MG63 (cell line): ENCODE measurements around the gene ERC2. TPM values are rescaled to one million over a fixed set of nuclear protein-coding genes. Genes with fewer than 3 reads are reported as not detected.
A peak's percentile ranks its signal among the peaks of the same experiment; 100 is the strongest.

Experiments
- DNase-seq: peaks from one replicate; pipeline ENCODE4 v3.0.0-alpha.2; 2020
- H3K27me3 ChIP-seq: fragments of 250-450 bp; sonication (Bioruptor Pico); 2 replicates; pipeline ENCODE4 v1.5.1; 2020; ENCODE audit warnings: mild to moderate bottlenecking, moderate library complexity
- H3K36me3 ChIP-seq: fragments of 250-450 bp; sonication (Bioruptor Pico); 2 replicates; pipeline ENCODE4 v1.5.1; 2020; ENCODE audit warnings: mild to moderate bottlenecking, moderate library complexity
- H3K4me3 ChIP-seq: fragments of 250-450 bp; sonication (Bioruptor Pico); 2 replicates; pipeline ENCODE4 v1.5.1; 2020; ENCODE audit warnings: mild to moderate bottlenecking, moderate library complexity
- H3K9me3 ChIP-seq: fragments of 250-450 bp; sonication (Bioruptor Pico); 2 replicates; pipeline ENCODE4 v1.5.1; 2020; ENCODE audit warnings: mild to moderate bottlenecking, moderate library complexity
- total RNA-seq: library from RNA; depleted of rRNA; stranded (reverse); fragments of >200 nt; shearing (Covaris generic); gene quantifications from 2 replicates; pipeline ENCODE4 v1.2.3, GENCODE V29; 2014; ENCODE audit warnings: low replicate concordance

Gene ERC2
- total RNA-seq, 1 experiment from 2014 or later: not detected

DNA sequence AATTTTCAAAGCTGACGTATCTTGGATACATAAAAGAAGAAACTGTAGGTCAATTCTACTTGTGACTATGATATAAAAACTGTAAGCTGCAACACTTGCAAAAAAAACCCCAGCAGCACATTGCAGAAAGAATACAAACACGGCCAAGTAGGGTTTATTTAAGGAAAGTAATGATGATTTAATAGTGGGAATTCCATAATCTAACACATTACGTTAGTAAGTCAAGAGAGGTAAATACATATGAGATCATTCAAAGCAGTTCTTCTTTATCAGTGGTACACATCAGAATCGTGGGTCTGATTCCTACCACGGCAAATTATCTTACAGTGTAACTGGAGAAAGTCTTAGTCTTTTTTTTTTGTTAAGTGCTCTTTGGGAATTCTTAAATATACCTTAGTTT, 688.7 kb downstream of the ERC2 start:
- DNase-seq: no peak
- no peaks in the 10 kb centered on the region for H3K9me3 ChIP-seq
- H3K27me3 ChIP-seq: no peaks in the 10 kb centered on the region
- no peaks in the 10 kb centered on the region for H3K36me3 ChIP-seq
- H3K4me3 ChIP-seq: no peak overlapping the region

DNA sequence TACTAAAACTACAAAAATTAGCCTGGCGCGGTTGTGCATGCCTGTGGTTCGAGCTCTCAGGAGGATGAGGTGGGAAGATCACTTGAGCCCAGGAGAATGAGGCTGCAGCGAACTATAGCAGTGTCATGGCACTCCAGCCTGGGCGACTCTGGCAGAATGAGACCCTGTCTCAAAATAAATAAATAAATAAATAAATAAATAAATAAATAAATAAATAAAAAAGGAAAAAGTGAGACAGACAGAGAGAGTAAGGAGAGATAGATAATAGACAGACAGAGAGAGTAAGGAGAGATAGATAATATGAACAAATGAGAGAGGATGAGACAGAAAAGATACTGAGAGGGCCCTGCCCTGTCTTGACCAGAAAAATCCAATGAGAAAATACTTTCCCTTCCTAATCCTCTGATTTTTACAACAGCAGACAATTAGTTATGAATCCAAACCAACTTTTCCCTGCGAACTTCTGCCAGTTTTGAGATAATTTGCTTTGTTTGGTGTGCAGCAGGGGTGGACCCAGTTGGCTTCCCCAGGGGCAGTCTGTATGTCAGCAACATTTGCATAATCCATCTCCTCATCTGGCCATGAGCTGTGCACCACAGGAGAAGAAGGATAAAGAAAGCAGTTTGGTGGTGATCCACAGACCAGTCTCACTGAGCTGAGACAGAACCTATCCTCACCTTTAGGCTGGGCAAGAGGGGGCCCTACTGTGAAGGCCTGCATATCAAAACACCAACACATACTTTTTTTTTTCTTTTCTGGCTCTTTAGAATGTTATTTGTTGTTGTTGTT, 692.7 kb downstream of the ERC2 start:
- Histone ChIP-seq H3K4me3 (no peak overlapping the region), H3K36me3 (no peaks in the 10 kb centered on the region), H3K27me3 (no peaks in the 10 kb centered on the region), H3K9me3 (no peaks in the 10 kb centered on the region)
- DNase-seq: no peak

DNA sequence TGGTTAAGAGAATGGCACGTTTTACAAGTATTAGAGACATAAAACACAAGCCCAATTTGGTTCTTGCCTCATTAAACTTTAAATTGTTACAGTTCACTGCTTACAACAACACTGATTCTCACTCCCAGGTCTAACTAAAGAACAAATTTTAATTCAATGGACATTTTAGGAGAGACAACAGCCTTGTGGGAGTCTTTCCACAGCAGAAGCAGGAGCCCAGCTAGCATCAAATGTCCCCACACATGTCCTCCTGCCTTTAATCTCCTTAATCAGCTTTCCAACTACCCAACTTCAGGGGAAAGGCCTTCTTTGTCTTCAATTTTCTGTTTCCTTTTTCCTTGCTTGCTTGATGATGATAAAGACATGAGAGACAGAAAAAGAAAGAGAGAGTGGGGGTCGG, 693.4 kb downstream of the ERC2 start:
- Histone ChIP-seq H3K4me3 (no peak overlapping the region), H3K36me3 (no peaks in the 10 kb centered on the region), H3K9me3 (no peaks in the 10 kb centered on the region), H3K27me3 (no peaks in the 10 kb centered on the region)
- no peak for DNase-seq

DNA sequence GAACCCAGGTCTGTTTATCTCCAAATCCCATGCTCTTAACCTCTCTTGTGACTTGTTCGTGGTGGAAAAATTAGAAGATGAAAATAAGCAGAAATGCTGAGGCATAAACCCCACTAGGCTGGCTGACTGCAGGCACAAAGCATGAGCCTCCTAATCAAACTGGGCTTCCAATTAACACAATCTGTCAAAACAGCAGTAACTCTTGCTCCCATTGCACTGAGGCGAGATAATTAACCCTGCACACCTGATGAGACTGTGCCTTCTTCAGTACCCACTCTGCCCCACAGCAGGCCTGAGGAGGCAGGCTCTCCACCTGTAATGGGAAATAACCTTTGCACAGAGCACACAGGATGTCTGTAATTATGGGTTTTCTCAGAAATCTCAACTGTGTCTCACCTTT, 696.8 kb downstream of the ERC2 start:
- Histone ChIP-seq H3K9me3 (no peaks in the 10 kb centered on the region), H3K4me3 (no peak overlapping the region), H3K27me3 (no peaks in the 10 kb centered on the region), H3K36me3 (no peaks in the 10 kb centered on the region)
- DNase-seq: no peak

DNA sequence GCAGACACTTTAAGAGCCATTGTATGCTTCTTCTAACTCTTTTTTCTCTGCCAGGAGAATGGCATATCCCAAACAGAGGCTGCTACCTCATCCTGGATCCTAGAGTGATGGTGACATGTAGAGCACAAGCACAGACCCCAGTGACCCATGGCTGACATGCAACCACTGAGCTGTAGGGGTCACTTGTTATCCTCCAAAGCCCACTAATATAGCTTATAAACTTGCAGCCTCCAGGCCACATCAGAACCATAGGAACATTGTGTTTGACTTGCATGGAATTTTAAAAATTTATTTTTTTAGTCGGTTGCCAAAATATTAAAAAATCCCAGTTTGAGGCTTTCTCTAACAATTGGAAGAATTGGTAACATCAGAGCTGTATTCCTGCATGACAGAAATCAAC, 698.2 kb downstream of the ERC2 start:
- no peaks in the 10 kb centered on the region for H3K9me3 ChIP-seq
- no peak overlapping the region for H3K4me3 ChIP-seq
- H3K27me3 ChIP-seq: no peaks in the 10 kb centered on the region
- H3K36me3 ChIP-seq: no peaks in the 10 kb centered on the region
- no peak for DNase-seq

DNA sequence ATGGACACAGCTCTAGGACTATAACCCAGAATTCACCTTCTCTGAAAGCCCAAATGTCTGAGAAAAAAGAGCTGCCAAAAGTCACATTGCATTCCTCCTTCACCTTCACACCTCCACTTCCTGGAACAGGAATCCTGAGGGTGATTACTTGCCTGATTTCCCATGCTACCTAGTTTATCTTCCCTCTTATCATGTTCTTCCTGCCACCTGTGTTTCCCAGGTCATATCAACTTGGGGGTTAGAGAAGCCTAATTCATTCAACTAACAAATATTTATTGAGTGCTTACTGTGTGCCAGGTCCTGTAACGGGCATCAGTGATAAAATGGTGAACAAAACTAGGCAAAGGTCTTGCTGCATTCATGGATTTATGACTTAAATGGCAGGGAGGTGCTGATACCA, 701.5 kb downstream of the ERC2 start:
- no peak for DNase-seq
- Histone ChIP-seq H3K9me3 (no peaks in the 10 kb centered on the region), H3K4me3 (no peak overlapping the region), H3K36me3 (no peaks in the 10 kb centered on the region), H3K27me3 (no peaks in the 10 kb centered on the region)

DNA sequence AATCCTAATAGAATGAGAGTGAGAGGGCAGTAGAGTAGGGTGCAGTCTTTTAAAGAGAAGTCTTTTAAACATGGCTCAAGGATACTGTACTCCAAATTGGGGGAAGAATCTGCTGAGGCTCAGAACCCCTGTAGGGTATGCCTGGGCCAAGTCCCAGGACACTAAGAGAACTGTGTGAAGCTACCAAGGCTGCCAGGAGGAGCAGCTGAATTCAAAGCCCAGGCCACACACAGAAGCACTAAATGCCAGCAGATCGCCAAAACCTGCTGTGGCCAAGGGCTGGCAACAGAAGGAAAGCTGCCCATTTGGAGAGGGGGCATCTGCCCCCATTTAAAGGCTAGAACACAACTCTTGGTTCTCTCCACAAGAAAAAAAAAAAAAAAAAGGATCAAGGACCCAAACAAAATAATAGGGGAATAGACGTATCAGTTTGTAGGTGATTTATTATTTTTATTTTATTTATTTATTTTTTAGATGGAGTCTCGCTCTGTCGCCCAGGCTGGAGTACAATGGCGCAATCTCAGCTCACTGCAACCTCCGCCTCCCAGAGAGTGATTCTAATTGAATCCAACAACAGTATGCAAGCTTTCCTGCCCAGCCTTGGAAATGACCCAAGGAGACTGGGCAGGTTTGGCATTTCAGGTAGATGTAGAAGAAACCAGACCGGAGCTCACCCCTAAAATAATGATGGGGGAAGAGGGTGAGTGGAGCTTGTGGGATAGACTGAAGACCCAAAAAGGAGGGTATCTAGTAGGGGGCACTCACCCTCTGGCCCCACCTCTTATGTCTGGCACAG, 702.2 kb downstream of the ERC2 start:
- Histone ChIP-seq H3K36me3 (no peaks in the 10 kb centered on the region), H3K27me3 (no peaks in the 10 kb centered on the region), H3K4me3 (no peak overlapping the region), H3K9me3 (no peaks in the 10 kb centered on the region)
- no peak for DNase-seq

DNA sequence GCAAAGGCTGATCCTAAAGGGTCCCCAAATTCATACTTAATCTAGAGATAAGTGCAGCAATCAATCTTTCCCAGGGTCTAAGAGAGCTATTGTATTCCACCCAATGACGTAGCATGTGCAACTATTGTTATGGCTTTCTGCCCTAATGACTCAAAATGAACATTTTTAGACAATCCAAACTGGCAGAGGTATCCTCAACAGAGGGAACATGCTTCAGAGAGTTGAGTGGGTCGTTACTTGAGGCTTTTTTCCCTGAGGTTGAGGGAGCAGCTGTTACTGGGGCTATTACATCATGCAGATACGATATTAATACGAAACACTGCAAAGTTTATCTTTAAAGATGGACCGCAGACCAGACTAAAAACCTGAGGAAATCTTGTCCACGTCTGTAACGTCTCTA, 702.9 kb downstream of the ERC2 start:
- Histone ChIP-seq H3K4me3 (no peak overlapping the region), H3K9me3 (no peaks in the 10 kb centered on the region), H3K27me3 (no peaks in the 10 kb centered on the region), H3K36me3 (no peaks in the 10 kb centered on the region)
- DNase-seq: no peak

DNA sequence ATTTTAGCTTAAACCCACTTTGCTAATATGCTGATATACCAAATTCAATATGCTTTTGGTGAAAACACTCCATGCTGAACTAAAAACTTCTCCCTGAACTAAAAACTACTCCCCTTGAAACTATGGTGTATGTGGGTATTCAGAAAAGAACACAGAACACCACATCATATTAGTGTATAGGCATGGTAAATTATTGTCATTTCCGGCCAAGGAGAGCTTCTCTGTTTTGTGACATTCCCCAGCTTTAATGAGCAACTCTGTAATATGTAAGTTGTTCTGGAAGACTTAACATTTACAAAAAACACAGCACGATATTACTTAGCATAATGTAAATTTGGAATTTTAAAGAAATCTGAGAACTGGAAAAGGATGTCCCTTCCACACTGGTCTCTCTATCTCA, 711.3 kb downstream of the ERC2 start:
- Histone ChIP-seq H3K4me3 (no peak overlapping the region), H3K9me3 (no peaks in the 10 kb centered on the region), H3K36me3 (no peaks in the 10 kb centered on the region), H3K27me3 (no peaks in the 10 kb centered on the region)
- DNase-seq: no peak

DNA sequence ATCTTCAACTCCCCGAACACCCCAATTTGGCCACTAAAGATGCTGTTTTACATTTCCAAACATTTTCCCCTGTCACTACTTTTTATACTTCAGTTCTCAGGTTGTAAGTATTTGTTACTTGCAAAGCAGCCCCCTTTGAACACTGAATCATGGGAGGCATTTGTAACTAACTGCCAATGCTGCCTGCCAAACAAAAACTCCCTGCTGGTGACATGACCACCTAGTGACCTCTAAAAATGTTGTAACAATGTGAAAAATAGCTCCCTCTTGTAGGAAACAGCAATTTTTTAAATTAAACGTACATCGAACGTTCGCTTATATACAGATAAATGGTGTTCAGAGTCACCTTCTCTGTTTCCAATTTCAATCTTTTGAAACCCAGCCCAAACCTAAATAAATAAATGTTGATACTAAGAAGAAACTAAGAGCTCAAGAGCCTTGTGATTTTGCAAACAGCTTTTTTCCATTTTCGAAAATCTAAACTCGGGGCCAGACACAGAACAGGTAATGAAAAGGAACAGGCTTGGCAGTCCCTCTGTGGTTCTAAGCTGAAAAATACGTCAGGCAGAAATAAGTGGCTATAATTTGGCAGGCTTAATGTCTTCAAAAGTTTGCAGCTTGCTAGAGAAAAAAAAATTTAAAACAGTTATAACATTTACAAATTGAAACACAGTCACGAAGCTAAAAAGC, 712.6 kb downstream of the ERC2 start:
- Histone ChIP-seq H3K36me3 (no peaks in the 10 kb centered on the region), H3K27me3 (no peaks in the 10 kb centered on the region), H3K9me3 (no peaks in the 10 kb centered on the region), H3K4me3 (no peak overlapping the region)
- no peak for DNase-seq

DNA sequence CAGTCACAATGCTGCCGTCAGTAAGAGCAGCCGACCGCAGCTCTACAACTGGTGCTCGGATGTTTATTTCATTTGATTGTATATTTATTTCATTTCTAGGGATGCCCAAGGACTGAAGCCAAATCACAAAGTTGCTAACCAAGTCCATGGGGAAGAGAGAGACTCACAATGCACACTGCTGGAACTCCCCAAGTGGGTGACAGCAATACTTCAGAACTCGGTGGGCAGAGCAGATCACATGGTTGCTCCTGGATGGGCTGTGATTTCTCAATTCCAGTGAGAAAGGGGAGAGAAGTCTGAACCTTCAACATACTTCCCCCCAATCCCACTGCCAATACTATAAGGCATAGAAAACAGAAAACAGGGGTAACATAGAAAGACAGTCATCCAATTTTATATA, 715.4 kb downstream of the ERC2 start:
- H3K36me3 ChIP-seq: no peaks in the 10 kb centered on the region
- H3K9me3 ChIP-seq: no peaks in the 10 kb centered on the region
- no peak for DNase-seq
- no peaks in the 10 kb centered on the region for H3K27me3 ChIP-seq
- no peak overlapping the region for H3K4me3 ChIP-seq

DNA sequence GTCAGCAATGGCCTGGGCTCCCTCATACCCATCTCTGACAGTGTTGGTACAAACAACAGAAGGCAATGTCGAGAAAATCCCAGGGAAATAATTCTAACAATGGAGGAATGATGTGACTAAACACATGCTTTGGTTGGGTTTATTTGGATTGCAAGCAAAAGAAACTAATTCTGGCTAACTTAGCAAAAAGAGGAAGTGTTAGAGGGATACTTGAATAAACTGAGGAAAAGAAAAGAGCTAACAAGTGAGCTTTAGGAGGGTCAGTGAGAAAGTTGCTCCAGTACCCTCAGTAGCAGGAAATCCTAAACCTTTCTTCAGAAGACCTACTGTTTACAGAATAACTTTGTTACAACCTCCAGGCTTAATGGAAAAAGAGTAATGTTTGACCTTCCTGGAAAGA, 716.5 kb downstream of the ERC2 start:
- no peak for DNase-seq
- Histone ChIP-seq H3K27me3 (no peaks in the 10 kb centered on the region), H3K9me3 (no peaks in the 10 kb centered on the region), H3K36me3 (no peaks in the 10 kb centered on the region), H3K4me3 (no peak overlapping the region)

DNA sequence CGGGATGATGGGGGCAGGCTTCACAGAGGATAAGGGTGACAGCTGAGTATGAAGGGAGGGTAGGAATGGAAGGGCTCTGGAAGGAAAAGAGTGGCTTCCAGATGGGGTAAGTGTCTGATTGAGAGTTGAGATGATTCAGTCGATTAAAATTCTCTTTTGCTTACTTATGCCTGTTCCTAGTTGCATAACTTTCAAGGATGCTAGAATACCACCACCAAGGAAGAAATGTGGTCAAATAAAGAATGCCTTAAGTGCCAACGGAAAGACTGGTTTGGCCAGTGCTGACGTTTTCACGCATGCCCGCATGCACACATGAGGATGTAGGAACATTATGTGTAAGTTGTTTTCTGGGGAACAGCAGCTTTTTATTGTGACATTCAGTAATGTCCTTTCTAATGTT, 717.7 kb downstream of the ERC2 start:
- Histone ChIP-seq H3K9me3 (no peaks in the 10 kb centered on the region), H3K36me3 (no peaks in the 10 kb centered on the region), H3K4me3 (no peak overlapping the region), H3K27me3 (no peaks in the 10 kb centered on the region)
- DNase-seq: peak; percentile 50

DNA sequence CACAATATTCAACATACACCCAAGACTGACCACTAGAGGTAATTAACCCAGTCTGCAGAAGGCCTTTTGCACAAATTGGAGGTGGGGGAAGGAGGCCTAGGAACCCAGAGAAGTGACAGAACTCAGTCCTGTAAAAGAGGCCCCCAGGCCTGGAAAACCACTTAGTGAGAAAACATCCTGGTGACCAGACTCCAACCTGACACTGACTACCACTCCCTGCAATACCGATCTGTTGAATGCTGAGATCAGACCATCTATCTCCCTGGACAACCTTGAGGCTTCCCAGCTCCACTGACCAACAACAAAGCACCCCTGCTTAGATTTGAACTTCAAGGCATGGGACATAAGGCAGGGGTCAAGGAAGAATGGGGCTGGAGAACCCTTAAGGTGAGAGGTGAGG, 719.2 kb downstream of the ERC2 start:
- Histone ChIP-seq H3K27me3 (no peaks in the 10 kb centered on the region), H3K9me3 (no peaks in the 10 kb centered on the region), H3K36me3 (no peaks in the 10 kb centered on the region), H3K4me3 (no peak overlapping the region)
- DNase-seq: no peak

DNA sequence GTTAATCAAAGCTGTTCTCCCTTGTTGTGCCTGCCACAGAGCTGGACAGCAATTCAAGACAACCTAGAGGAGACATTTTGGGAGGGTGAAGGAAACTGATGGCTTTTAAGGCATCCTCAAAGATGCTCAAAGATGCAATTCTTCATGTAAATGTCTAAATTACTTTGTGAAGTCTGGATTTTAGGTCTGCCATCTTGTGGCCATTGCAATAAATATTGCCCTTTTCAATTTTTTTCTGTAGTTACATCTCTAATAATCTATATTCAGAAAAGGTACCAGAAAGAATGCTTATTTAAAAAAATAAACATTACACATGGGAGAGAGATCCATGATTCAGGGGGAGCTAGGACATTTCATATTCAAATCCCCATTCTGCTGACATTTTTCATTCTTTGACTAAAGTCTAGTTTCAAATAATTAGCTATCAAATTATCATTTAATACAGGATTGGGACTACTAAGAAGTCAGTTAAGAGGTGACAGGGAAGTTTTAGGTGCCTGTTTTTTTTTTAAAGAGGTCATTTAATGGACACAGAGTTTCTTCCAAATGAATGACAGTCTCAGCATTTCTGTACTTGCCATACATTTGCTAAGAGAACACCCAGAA, 721.4 kb downstream of the ERC2 start:
- DNase-seq: no peak
- Histone ChIP-seq H3K4me3 (no peak overlapping the region), H3K36me3 (no peaks in the 10 kb centered on the region), H3K9me3 (no peaks in the 10 kb centered on the region), H3K27me3 (no peaks in the 10 kb centered on the region)

DNA sequence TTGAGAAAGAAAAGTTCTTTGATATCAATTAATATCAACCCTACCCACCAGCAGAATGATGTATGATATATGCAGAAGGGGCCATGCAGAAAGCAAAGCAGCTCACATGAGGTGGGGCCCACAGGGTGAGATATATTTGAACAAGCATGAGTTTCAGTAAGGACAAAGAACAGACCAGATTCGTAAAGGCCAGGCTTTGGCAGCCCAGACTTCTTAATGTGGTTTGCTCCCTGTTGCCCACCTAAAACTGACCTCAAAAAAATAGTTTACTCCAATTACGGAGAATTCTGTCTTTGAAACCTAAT, 725.5 kb downstream of the ERC2 start:
- no peaks in the 10 kb centered on the region for H3K36me3 ChIP-seq
- no peak overlapping the region for H3K4me3 ChIP-seq
- no peaks in the 10 kb centered on the region for H3K9me3 ChIP-seq
- DNase-seq: no peak
- no peaks in the 10 kb centered on the region for H3K27me3 ChIP-seq

DNA sequence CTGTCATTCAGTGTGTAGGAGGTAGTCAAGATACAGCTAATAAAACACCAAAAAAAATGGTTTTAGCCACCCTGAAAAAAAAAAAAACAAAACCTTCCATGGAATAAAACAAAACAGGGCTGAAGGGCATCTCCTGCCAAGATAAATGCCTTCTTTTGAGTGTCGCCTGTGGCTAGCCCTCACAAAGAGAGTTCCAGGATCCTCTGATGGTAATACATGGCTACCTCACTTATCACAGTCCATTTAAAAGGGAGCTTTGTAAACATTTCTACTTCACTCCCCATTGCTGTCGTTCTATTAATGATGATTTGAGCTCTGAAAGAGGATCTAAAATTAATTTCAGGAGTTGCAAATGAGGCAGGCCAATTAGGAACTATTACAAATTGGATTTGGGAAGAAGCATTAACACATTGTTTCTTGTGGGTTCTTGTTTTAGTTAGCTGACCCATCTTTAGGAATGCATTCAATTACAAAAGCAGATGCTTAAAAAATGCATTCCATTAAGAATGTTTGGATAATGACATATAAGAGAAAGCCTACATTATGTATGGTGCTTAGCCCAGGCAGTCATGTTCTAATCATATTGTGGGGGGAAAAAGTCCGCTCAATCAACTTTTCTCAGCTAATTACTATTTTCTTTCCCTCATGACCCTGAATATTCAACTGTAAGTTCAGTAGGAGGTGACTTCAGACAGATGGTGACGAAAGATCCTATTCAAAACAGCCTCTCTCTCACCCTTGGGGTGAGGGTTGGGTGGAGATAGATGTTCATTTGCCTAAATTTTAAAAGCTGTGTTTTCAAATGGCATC, 726.0 kb downstream of the ERC2 start:
- no peak for DNase-seq
- Histone ChIP-seq H3K36me3 (no peaks in the 10 kb centered on the region), H3K4me3 (no peak overlapping the region), H3K9me3 (no peaks in the 10 kb centered on the region), H3K27me3 (no peaks in the 10 kb centered on the region)
